Measurements from ENCODE around the gene THRB.

Gene THRB

GRCh38 chr3:24199775-24200247, 294.8 kb downstream of the THRB start:
- DNase-seq (ENCODE audit: extremely low read depth, low read depth) = peak; percentile 83
- H3K4me3 ChIP-seq (replicated peaks; ENCODE audit: low read depth, low read length) = no peak overlapping the region
- TF ChIP-seq CTCF (IDR thresholded peaks at IDR 0.05; ENCODE audit: low read depth, low read length, missing control alignments) = no peak

- no peak overlapping the region for H3K4me3 ChIP-seq (replicated peaks; ENCODE audit: low read depth, low read length)
- no peak for DNase-seq (ENCODE audit: extremely low read depth, low read depth)
- TF ChIP-seq CTCF (IDR thresholded peaks at IDR 0.05; ENCODE audit: low read depth, low read length, missing control alignments) = no peak
Observed at GRCh38 chr3:24199300-24199699, 295.4 kb downstream of the THRB start.

DNA sequence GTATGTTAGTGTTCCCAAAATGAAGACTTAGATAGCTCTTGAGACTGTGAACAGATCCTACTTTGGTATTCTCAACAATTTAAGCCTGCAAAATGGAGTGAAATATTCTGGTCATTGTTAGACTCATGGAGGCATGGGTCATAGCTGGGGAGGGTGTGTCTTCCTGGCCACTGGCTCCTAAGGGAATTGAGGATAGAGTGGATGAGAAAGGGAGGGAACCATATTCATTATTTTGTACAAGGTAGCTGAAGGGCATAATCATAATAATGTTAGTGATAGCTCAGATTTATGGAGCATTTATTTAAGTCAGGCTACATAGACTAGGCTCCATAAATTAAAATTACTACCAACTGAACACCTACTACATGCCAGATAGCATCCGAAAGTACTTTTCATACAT, 295.9 kb downstream of the THRB start:
- H3K4me3 ChIP-seq (replicated peaks; ENCODE audit: low read depth, low read length) = no peak overlapping the region
- DNase-seq (ENCODE audit: extremely low read depth, low read depth) = no peak
- TF ChIP-seq CTCF (IDR thresholded peaks at IDR 0.05; ENCODE audit: low read depth, low read length, missing control alignments) = no peak

DNA sequence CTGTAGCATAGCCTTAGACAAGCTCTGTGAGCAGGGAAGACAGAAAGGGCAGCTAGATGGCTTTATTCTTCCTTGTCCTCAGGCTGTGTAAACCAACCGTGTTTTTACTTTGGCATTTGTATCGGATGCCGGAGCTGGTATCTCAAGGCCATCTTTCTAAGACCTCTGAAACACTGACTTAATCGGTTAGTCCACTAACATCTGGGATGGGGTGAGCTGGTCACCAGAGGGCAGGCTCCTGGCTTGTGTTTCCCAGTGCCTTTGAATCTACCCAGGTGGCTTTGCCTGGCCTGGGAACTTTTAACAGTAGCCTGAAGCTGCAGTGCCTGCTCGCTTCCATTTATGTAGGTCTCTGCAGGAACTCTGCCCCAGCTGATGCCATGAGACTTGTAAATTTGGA, 296.8 kb downstream of the THRB start:
- H3K4me3 ChIP-seq (replicated peaks; ENCODE audit: low read depth, low read length) = no peak overlapping the region
- DNase-seq (ENCODE audit: extremely low read depth, low read depth) = no peak
- TF ChIP-seq CTCF (IDR thresholded peaks at IDR 0.05; ENCODE audit: low read depth, low read length, missing control alignments) = no peak

GRCh38 chr3:24196526-24196925, 298.1 kb downstream of the THRB start:
- H3K4me3 ChIP-seq (replicated peaks; ENCODE audit: low read depth, low read length) = no peak overlapping the region
- TF ChIP-seq CTCF (IDR thresholded peaks at IDR 0.05; ENCODE audit: low read depth, low read length, missing control alignments) = no peak
- DNase-seq (ENCODE audit: extremely low read depth, low read depth) = no peak

GRCh38 chr3:24195504-24196230, 299.0 kb downstream of the THRB start:
- no peak overlapping the region for H3K4me3 ChIP-seq (replicated peaks; ENCODE audit: low read depth, low read length)
- TF ChIP-seq CTCF (IDR thresholded peaks at IDR 0.05; ENCODE audit: low read depth, low read length, missing control alignments) = no peak
- DNase-seq (ENCODE audit: extremely low read depth, low read depth) = no peak
